ENCODE data around the gene NLRP7.
"Not testable (repeated sequence)": the region's sequence is repeated elsewhere in the genome, so short reads cannot be mapped to it uniquely, and the experiment has no call there.

The NLRP7 gene

GRCh38 chr19:54918499-54918898 lies 28.8 kb downstream of the NLRP7 start:
- DNase-seq: no peak

GRCh38 chr19:54916822-54917221 lies 30.5 kb downstream of the NLRP7 start:
- no peak for DNase-seq

- not testable (repeated sequence) for DNase-seq
These were observed 39.4 kb downstream of the NLRP7 start for GRCh38 chr19:54907899-54908298.

- DNase-seq: no peak
These were observed 40.5 kb downstream of the NLRP7 start for GRCh38 chr19:54906819-54907218.

GRCh38 chr19:54905803-54906511 lies 41.4 kb downstream of the NLRP7 start, which contains the start of gene NCR1:
NCR1 (plus strand) TSS chr19:54906148; CDS start chr19:54906188, 40 bp downstream.
- no peak for DNase-seq

GRCh38 chr19:54905421-54905802 lies 41.9 kb downstream of the NLRP7 start:
- peak; percentile 27 for DNase-seq

- DNase-seq: not testable (repeated sequence)
These were observed 43.1 kb downstream of the NLRP7 start for GRCh38 chr19:54904261-54904660.

- no peak for DNase-seq
These were observed 44.0 kb downstream of the NLRP7 start for GRCh38 chr19:54903303-54903702.

- DNase-seq: no peak
These were observed 45.3 kb downstream of the NLRP7 start for GRCh38 chr19:54902061-54902460.

GRCh38 chr19:54901153-54901552 lies 46.2 kb downstream of the NLRP7 start:
- not testable (repeated sequence) for DNase-seq

GRCh38 chr19:54899646-54900045 lies 47.7 kb downstream of the NLRP7 start:
- not testable (repeated sequence) for DNase-seq

- not testable (repeated sequence) for DNase-seq
These were observed 48.6 kb downstream of the NLRP7 start for GRCh38 chr19:54898685-54899084.

- DNase-seq: no peak
These were observed 51.3 kb downstream of the NLRP7 start for GRCh38 chr19:54896036-54896435.

GRCh38 chr19:54894106-54894505 lies 53.2 kb downstream of the NLRP7 start:
- DNase-seq: not testable (repeated sequence)

- DNase-seq: no peak
These were observed 53.9 kb downstream of the NLRP7 start for GRCh38 chr19:54893406-54893805.

- no peak for DNase-seq
These were observed 57.8 kb downstream of the NLRP7 start for GRCh38 chr19:54889566-54889965.

GRCh38 chr19:54888239-54888638 lies 59.1 kb downstream of the NLRP7 start:
- no peak for DNase-seq

- DNase-seq: no peak
These were observed 64.1 kb downstream of the NLRP7 start for GRCh38 chr19:54883228-54883627.

GRCh38 chr19:54882758-54883157 lies 64.6 kb downstream of the NLRP7 start:
- DNase-seq: peak; percentile 68

- DNase-seq: no peak
These were observed 65.4 kb downstream of the NLRP7 start for GRCh38 chr19:54881884-54882283.

- DNase-seq: no peak
These were observed 69.9 kb downstream of the NLRP7 start for GRCh38 chr19:54877471-54877870.

- peak; percentile 12 for DNase-seq
These were observed 71.8 kb downstream of the NLRP7 start for GRCh38 chr19:54875506-54875905.

GRCh38 chr19:54873990-54874389 lies 73.3 kb downstream of the NLRP7 start, which contains the start of gene FCAR:
FCAR (plus strand) TSS chr19:54874235; CDS start chr19:54874290, 55 bp downstream.
- no peak for DNase-seq
